Lower leg skin (tissue), 3 donors: ENCODE data around the gene CHN2.

Experiments used
- POLR2A ChIP-seq, 2 donors: fragments of 450-650 bp; IDR thresholded peaks; one replicate each; pipeline ENCODE4 v1.6.1; 2016 to 2017; ENCODE audit warnings: antibody characterized with exemption in 2 of 2, mild to moderate bottlenecking in 1 of 2, moderate library complexity in 1 of 2
- TF ChIP-seq, protein P1 (sequence below), 3 donors: fragments of 450-650 bp; IDR thresholded peaks; one replicate each; pipeline ENCODE4 v1.5.1; 2016; ENCODE audit warnings: antibody characterized with exemption in 3 of 3, mild to moderate bottlenecking in 3 of 3, moderate library complexity in 2 of 3

DNA sequence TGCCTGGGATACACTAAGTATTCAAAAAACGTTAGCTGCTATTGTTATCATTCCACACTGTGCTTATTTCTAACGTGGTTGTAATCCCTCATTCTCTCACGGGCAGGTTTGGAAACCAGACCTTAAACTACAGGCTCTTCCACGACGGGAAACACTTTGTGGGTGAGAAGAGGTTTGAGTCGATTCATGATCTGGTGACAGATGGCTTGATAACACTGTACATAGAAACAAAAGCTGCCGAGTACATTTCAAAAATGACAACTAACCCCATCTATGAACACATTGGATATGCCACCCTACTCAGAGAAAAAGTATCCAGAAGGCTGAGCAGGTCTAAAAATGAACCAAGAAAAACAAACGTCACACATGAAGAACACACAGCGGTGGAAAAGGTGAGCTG is 205.9 kb downstream of the CHN2 start:
- TF ChIP-seq, protein P1, sequence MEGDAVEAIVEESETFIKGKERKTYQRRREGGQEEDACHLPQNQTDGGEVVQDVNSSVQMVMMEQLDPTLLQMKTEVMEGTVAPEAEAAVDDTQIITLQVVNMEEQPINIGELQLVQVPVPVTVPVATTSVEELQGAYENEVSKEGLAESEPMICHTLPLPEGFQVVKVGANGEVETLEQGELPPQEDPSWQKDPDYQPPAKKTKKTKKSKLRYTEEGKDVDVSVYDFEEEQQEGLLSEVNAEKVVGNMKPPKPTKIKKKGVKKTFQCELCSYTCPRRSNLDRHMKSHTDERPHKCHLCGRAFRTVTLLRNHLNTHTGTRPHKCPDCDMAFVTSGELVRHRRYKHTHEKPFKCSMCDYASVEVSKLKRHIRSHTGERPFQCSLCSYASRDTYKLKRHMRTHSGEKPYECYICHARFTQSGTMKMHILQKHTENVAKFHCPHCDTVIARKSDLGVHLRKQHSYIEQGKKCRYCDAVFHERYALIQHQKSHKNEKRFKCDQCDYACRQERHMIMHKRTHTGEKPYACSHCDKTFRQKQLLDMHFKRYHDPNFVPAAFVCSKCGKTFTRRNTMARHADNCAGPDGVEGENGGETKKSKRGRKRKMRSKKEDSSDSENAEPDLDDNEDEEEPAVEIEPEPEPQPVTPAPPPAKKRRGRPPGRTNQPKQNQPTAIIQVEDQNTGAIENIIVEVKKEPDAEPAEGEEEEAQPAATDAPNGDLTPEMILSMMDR (IDR thresholded peaks at IDR 0.05), result no peak
- no peak for TF ChIP-seq POLR2A (IDR thresholded peaks at IDR 0.05)
